Uterus (tissue), 2 donors: ENCODE measurements around the gene EGF.

Source experiments
- CTCF ChIP-seq, 4 experiments: fragments of 200-600 bp in 2 of 4; fragments of 450-650 bp in 2 of 4; sonication (generic) in 2 of 4; IDR thresholded peaks; one replicate each; pipeline ENCODE4 v1.5.1; 2016 to 2019; ENCODE audit warnings: antibody characterized with exemption in 4 of 4, mild to moderate bottlenecking in 2 of 4, moderate library complexity in 1 of 4
- POLR2A ChIP-seq, 2 donors: fragments of 450-650 bp; IDR thresholded peaks; one replicate each; pipeline ENCODE4 v1.6.1; 2016; ENCODE audit warnings: antibody characterized with exemption in 2 of 2, mild to moderate bottlenecking in 1 of 2, moderate library complexity in 1 of 2

DNA sequence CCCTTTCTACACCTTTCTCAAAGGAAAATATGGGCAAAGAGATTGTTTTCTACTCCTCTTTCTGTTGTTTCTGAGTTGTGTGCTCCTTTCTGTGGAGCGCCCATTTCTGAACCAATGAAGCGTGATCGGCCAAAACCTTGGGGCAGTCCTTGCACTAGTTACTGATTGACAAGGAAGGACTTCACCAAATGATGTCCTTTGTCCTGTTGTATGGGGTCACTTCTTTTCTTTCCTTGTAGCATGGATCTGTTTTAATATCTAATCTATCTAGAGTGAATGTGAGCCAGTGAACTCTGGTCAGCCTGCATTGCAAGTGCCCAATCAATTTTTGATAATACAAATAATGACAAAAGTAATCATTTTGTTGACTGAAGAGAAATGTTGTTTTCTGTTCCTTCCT lies 94.5 kb downstream of the EGF start:
- TF ChIP-seq CTCF (IDR thresholded peaks at IDR 0.05) (no peak), POLR2A (IDR thresholded peaks at IDR 0.05) (no peak)
